NCI-H128 (cell line): ENCODE data around the gene APOC3.
"Not testable (repeated sequence)": the region's sequence is repeated elsewhere in the genome, so short reads cannot be mapped to it uniquely, and the experiment has no call there.

Experiments
- DNase-seq: peaks from one replicate; lab custom pipeline; 2025; ENCODE audit not compliant: unreplicated experiment; lab: John Stamatoyannopoulos, UW

Gene APOC3

GRCh38 chr11:116828632-116829524 is 829 bp upstream of the APOC3 start:
- no peak for DNase-seq

GRCh38 chr11:116830184-116830912 is 641 bp downstream of the APOC3 start:
- DNase-seq: no peak

- DNase-seq: no peak
Measured at GRCh38 chr11:116831790-116832349, 2.2 kb downstream of the APOC3 start.

- DNase-seq: no peak
Measured at GRCh38 chr11:116832350-116833290, 2.9 kb downstream of the APOC3 start.

- no peak for DNase-seq
Measured at GRCh38 chr11:116833491-116833815, 3.7 kb downstream of the APOC3 start.

GRCh38 chr11:116833816-116834534 is 4.3 kb downstream of the APOC3 start:
- DNase-seq: no peak

- not testable (repeated sequence) for DNase-seq
Measured at GRCh38 chr11:116834535-116835041, 4.9 kb downstream of the APOC3 start.

GRCh38 chr11:116835042-116835772 is 5.5 kb downstream of the APOC3 start:
- no peak for DNase-seq

GRCh38 chr11:116835791-116836631 is 6.3 kb downstream of the APOC3 start:
- peak; percentile 81 for DNase-seq

- no peak for DNase-seq
Measured at GRCh38 chr11:116836632-116836991, 6.9 kb downstream of the APOC3 start.

- DNase-seq: no peak
Measured at GRCh38 chr11:116837231-116838091, 7.8 kb downstream of the APOC3 start, which contains the start of gene APOA1. APOA1 (minus strand) TSS chr11:116837622; CDS start chr11:116837387, 235 bp downstream.

- no peak for DNase-seq
Measured at GRCh38 chr11:116838321-116839084, 8.8 kb downstream of the APOC3 start.

- DNase-seq: no peak
Measured at GRCh38 chr11:116840224-116840745, 10.6 kb downstream of the APOC3 start.

- no peak for DNase-seq
Measured at GRCh38 chr11:116840746-116841296, 11.1 kb downstream of the APOC3 start.

- no peak for DNase-seq
Measured at GRCh38 chr11:116842117-116842516, 12.4 kb downstream of the APOC3 start.

GRCh38 chr11:116842909-116843308 is 13.2 kb downstream of the APOC3 start:
- no peak for DNase-seq
